WTC11 (cell line): ENCODE results near the gene C13orf46. TPM values are rescaled to one million over a fixed set of nuclear protein-coding genes. Genes with fewer than 3 reads are reported as not detected.

Source experiments
- ATAC-seq: fragments of 200-7000 bp; cut with Tn5 transposase; 2 replicates; pipeline ENCODE4 v1.10.0; 2021; ENCODE audit warnings: mild to moderate bottlenecking, moderate library complexity
- CTCF ChIA-PET: fragments of 300-600 bp; sonication (Branson Sonifier 250); formaldehyde crosslinking; loops from one replicate; lab custom pipeline; 2021; ENCODE audit warnings: antibody characterized with exemption; lab: Charles Lee
- POLR2A ChIA-PET: fragments of 350-600 bp; sonication (Branson Sonifier 250); formaldehyde crosslinking; loops from one replicate; lab custom pipeline; 2021; ENCODE audit warnings: antibody characterized with exemption; lab: Charles Lee
- DNase-seq: peaks from one replicate; pipeline ENCODE4 v3.0.0; 2021; ENCODE audit warnings: low spot score
- H3K27ac Mint-ChIP-seq: 2 replicates; pipeline ENCODE4 v1.8.0; 2021; ENCODE audit warnings: mixed read lengths
- H3K27me3 Mint-ChIP-seq: 2 replicates; pipeline ENCODE4 v1.8.0; 2021; ENCODE audit warnings: low read depth, mild to moderate bottlenecking, moderate library complexity, mixed read lengths
- H3K36me3 Mint-ChIP-seq: 2 replicates; pipeline ENCODE4 v1.8.0; 2021; ENCODE audit warnings: mixed read lengths
- H3K4me1 Mint-ChIP-seq: 2 replicates; pipeline ENCODE4 v1.8.0; 2022; ENCODE audit warnings: mixed read lengths
- H3K4me3 Mint-ChIP-seq: 2 replicates; pipeline ENCODE4 v1.8.0; 2021; ENCODE audit warnings: mild to moderate bottlenecking, moderate library complexity, mixed read lengths
- H3K9me3 Mint-ChIP-seq: 2 replicates; pipeline ENCODE4 v1.8.0; 2021; ENCODE audit warnings: mixed read lengths
- ARID4B ChIP-seq: sonication (generic); formaldehyde crosslinking; IDR thresholded peaks from 2 replicates; pipeline ENCODE4 v1.8.0; 2023; ENCODE audit warnings: missing genetic modification reagents, mild to moderate bottlenecking, borderline replicate concordance
- ATF6 ChIP-seq: sonication (generic); formaldehyde crosslinking; IDR thresholded peaks from 2 replicates; pipeline ENCODE4 v1.8.1; 2023; ENCODE audit warnings: mild to moderate bottlenecking, missing genetic modification reagents
- FOXJ3 ChIP-seq: sonication (generic); formaldehyde crosslinking; IDR thresholded peaks from 2 replicates; pipeline ENCODE4 v1.9.0; 2021; ENCODE audit warnings: missing genetic modification reagents, mild to moderate bottlenecking, borderline replicate concordance
- GTF2I ChIP-seq: fragments of 250-450 bp; sonication (Bioruptor Pico); conservative IDR thresholded peaks from 2 replicates; pipeline ENCODE4 v1.4.0; 2021; ENCODE audit warnings: mild to moderate bottlenecking
- MYBL2 ChIP-seq: sonication (generic); formaldehyde crosslinking; IDR thresholded peaks from 2 replicates; pipeline ENCODE4 v1.8.1; 2023; ENCODE audit warnings: mild to moderate bottlenecking, moderate library complexity, missing genetic modification reagents
- NR1H2 ChIP-seq: sonication (generic); formaldehyde crosslinking; IDR thresholded peaks from 2 replicates; pipeline ENCODE4 v1.9.0; 2021; ENCODE audit warnings: mild to moderate bottlenecking, moderate library complexity, missing genetic modification reagents
- ZBTB21 ChIP-seq: sonication (generic); formaldehyde crosslinking; IDR thresholded peaks from 2 replicates; pipeline ENCODE4 v1.8.1; 2023; ENCODE audit warnings: mild to moderate bottlenecking, missing genetic modification reagents, borderline replicate concordance
- ZNF263 ChIP-seq: sonication (generic); formaldehyde crosslinking; IDR thresholded peaks from 2 replicates; pipeline ENCODE4 v1.8.1; 2022; ENCODE audit warnings: low read depth, mild to moderate bottlenecking, moderate library complexity, missing genetic modification reagents
- ZNF281 ChIP-seq: sonication (generic); formaldehyde crosslinking; IDR thresholded peaks from 2 replicates; pipeline ENCODE4 v1.8.0; 2023; ENCODE audit warnings: mild to moderate bottlenecking, missing genetic modification reagents
- ZNF425 ChIP-seq: fragments of 250-450 bp; sonication (Bioruptor Pico); conservative IDR thresholded peaks from 2 replicates; pipeline ENCODE4 v1.9.0; 2021; ENCODE audit warnings: mild to moderate bottlenecking
- ZNF671 ChIP-seq: fragments of 250-450 bp; sonication (Bioruptor Pico); IDR thresholded peaks from 2 replicates; pipeline ENCODE4 v1.8.0; 2021; ENCODE audit warnings: mild to moderate bottlenecking
- total RNA-seq: library from RNA; stranded (reverse); gene quantifications from 3 replicates; pipeline ENCODE4 v1.2.3, GENCODE V29; 2021
- TF ChIP-seq, protein P1 (sequence below): sonication (generic); formaldehyde crosslinking; IDR thresholded peaks from 2 replicates; pipeline ENCODE4 v1.8.1; 2022; ENCODE audit warnings: mild to moderate bottlenecking, missing genetic modification reagents, moderate library complexity, borderline replicate concordance
- TF ChIP-seq, protein P2 (sequence below): fragments of 250-450 bp; sonication (Bioruptor Pico); IDR thresholded peaks from 2 replicates; pipeline ENCODE4 v1.9.0; 2021; ENCODE audit warnings: mild to moderate bottlenecking

C13orf46 gene
- total RNA-seq, 1 experiment from 2014 or later, result 0.50 TPM

GRCh38 chr13:113981611-113982295 is 7.9 kb upstream of the C13orf46 start:
- TF ChIP-seq ATF6 (CRISPR knock-in tag), result no peak
- no peak for TF ChIP-seq ZNF281 (CRISPR knock-in tag)
- TF ChIP-seq, protein P1, sequence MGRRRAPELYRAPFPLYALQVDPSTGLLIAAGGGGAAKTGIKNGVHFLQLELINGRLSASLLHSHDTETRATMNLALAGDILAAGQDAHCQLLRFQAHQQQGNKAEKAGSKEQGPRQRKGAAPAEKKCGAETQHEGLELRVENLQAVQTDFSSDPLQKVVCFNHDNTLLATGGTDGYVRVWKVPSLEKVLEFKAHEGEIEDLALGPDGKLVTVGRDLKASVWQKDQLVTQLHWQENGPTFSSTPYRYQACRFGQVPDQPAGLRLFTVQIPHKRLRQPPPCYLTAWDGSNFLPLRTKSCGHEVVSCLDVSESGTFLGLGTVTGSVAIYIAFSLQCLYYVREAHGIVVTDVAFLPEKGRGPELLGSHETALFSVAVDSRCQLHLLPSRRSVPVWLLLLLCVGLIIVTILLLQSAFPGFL, result no peak
- TF ChIP-seq NR1H2 (CRISPR knock-in tag), result no peak
- TF ChIP-seq, protein P2, sequence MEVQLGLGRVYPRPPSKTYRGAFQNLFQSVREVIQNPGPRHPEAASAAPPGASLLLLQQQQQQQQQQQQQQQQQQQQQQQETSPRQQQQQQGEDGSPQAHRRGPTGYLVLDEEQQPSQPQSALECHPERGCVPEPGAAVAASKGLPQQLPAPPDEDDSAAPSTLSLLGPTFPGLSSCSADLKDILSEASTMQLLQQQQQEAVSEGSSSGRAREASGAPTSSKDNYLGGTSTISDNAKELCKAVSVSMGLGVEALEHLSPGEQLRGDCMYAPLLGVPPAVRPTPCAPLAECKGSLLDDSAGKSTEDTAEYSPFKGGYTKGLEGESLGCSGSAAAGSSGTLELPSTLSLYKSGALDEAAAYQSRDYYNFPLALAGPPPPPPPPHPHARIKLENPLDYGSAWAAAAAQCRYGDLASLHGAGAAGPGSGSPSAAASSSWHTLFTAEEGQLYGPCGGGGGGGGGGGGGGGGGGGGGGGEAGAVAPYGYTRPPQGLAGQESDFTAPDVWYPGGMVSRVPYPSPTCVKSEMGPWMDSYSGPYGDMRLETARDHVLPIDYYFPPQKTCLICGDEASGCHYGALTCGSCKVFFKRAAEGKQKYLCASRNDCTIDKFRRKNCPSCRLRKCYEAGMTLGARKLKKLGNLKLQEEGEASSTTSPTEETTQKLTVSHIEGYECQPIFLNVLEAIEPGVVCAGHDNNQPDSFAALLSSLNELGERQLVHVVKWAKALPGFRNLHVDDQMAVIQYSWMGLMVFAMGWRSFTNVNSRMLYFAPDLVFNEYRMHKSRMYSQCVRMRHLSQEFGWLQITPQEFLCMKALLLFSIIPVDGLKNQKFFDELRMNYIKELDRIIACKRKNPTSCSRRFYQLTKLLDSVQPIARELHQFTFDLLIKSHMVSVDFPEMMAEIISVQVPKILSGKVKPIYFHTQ (CRISPR knock-in tag), result no peak
- no peak for TF ChIP-seq FOXJ3 (CRISPR knock-in tag)
- no peak for TF ChIP-seq ZNF671 (CRISPR knock-in tag)
- TF ChIP-seq GTF2I (CRISPR knock-in tag), result no peak
- no peak for TF ChIP-seq ARID4B (CRISPR knock-in tag)
- no peak for TF ChIP-seq MYBL2
- no peak for TF ChIP-seq ZNF425 (CRISPR knock-in tag)
- no peak for TF ChIP-seq ZBTB21
- TF ChIP-seq ZNF263 (CRISPR knock-in tag), result no peak
- ATAC-seq (no peak), DNase-seq (no peak)
- ChIA-PET POLR2A (no interaction called here), CTCF (interaction anchor here (1.1 kb wide), 1 partner anchor 35 kb away, joined by 3 read pairs; no protein-coding TSS in a partner anchor)
- Mint-ChIP-seq H3K4me3 (no peak overlapping the region), H3K36me3 (peaks cover 22% of the 10 kb centered on the region), H3K9me3 (peaks cover 10% of the 10 kb centered on the region), H3K27ac (no peak overlapping the region; the same call in 1 of the 2 replicates), H3K4me1 (no peaks in the 10 kb centered on the region), H3K27me3 (no peaks in the 10 kb centered on the region)
